NCI-H1092 (cell line): ENCODE measurements around the gene GAREM1.

Experiments used
- DNase-seq: peaks from one replicate; lab custom pipeline; 2025; lab: John Stamatoyannopoulos, UW

GAREM1 gene

GRCh38 chr18:32289483-32290075 is 181.1 kb downstream of the GAREM1 start:
- DNase-seq: peak; percentile 74

- no peak for DNase-seq
Measured at GRCh38 chr18:32287873-32288272, 182.8 kb downstream of the GAREM1 start.

- no peak for DNase-seq
Measured at GRCh38 chr18:32287249-32287648, 183.4 kb downstream of the GAREM1 start.

- no peak for DNase-seq
Measured at GRCh38 chr18:32286749-32287148, 183.9 kb downstream of the GAREM1 start.

GRCh38 chr18:32284284-32284683 is 186.4 kb downstream of the GAREM1 start:
- no peak for DNase-seq

- no peak for DNase-seq
Measured at GRCh38 chr18:32280911-32281310, 189.8 kb downstream of the GAREM1 start.

GRCh38 chr18:32280188-32280783 is 190.4 kb downstream of the GAREM1 start:
- DNase-seq: no peak

GRCh38 chr18:32278177-32278799 is 192.4 kb downstream of the GAREM1 start:
- DNase-seq: no peak

- DNase-seq: no peak
Measured at GRCh38 chr18:32277549-32277948, 193.1 kb downstream of the GAREM1 start.

GRCh38 chr18:32276906-32277305 is 193.8 kb downstream of the GAREM1 start:
- no peak for DNase-seq

- no peak for DNase-seq
Measured at GRCh38 chr18:32276256-32276655, 194.4 kb downstream of the GAREM1 start.

- no peak for DNase-seq
Measured at GRCh38 chr18:32275221-32275620, 195.5 kb downstream of the GAREM1 start.

- DNase-seq: no peak
Measured at GRCh38 chr18:32274307-32274706, 196.4 kb downstream of the GAREM1 start.

GRCh38 chr18:32271672-32272208 is 198.9 kb downstream of the GAREM1 start:
- peak; percentile 22 for DNase-seq

GRCh38 chr18:32270341-32270740 is 200.3 kb downstream of the GAREM1 start:
- DNase-seq: no peak

GRCh38 chr18:32267463-32267862 is 203.2 kb downstream of the GAREM1 start:
- DNase-seq: no peak

- DNase-seq: no peak
Measured at GRCh38 chr18:32264401-32264800, 206.3 kb downstream of the GAREM1 start.

GRCh38 chr18:32262092-32262491 is 208.6 kb downstream of the GAREM1 start:
- DNase-seq: no peak

GRCh38 chr18:32261003-32261402 is 209.7 kb downstream of the GAREM1 start:
- no peak for DNase-seq

GRCh38 chr18:32259553-32259952 is 211.1 kb downstream of the GAREM1 start:
- DNase-seq: no peak

GRCh38 chr18:32258558-32259204 is 212.0 kb downstream of the GAREM1 start:
- no peak for DNase-seq

- DNase-seq: no peak
Measured at GRCh38 chr18:32258148-32258547, 212.5 kb downstream of the GAREM1 start.
